NT2/D1 (cell line): ENCODE results near the gene ZFHX3.

Experiments used
- YY1 ChIP-seq: IDR thresholded peaks from 2 replicates; pipeline ENCODE4 v1.6.1; 2011; ENCODE audit not compliant: insufficient read length, insufficient read depth
- ZNF274 ChIP-seq: IDR thresholded peaks from 2 replicates; pipeline ENCODE4 v1.6.1; 2011; ENCODE audit warnings: mild to moderate bottlenecking, low read depth, low read length

- no peak for TF ChIP-seq YY1
- TF ChIP-seq ZNF274 = no peak
Observed at GRCh38 chr16:72990571-72990970, 57.4 kb downstream of the ZFHX3 start.
